Measurements from ENCODE around the gene PHYH.
"Not testable (repeated sequence)": the region's sequence is repeated elsewhere in the genome, so short reads cannot be mapped to it uniquely, and the experiment has no call there.

The PHYH gene

GRCh38 chr10:13337128-13337826 lies 37.4 kb upstream of the PHYH start:
- H3K4me1 ChIP-seq (ENCODE audit: insufficient read depth, low read length): peaks cover 14% of the 10 kb centered on the region; the same call in 1 of the 2 replicates
- 98% methylated on average over 4 of the region's 4 CpGs for WGBS
- peaks cover 86% of the 10 kb centered on the region for H3K36me3 ChIP-seq (ENCODE audit: insufficient read depth, low read length)
- no peak overlapping the region for H3K9ac ChIP-seq (ENCODE audit: low read depth, low read length)
- no peak overlapping the region for H3K27ac ChIP-seq (ENCODE audit: low read depth, low read length)
- H3K27me3 ChIP-seq (ENCODE audit: insufficient read depth, low read length): no peaks in the 10 kb centered on the region
- no peak overlapping the region for H3K4me3 ChIP-seq (ENCODE audit: low read length)
- H3K9me3 ChIP-seq (ENCODE audit: insufficient read depth, low read depth, low read length): no peaks in the 10 kb centered on the region

- peaks cover 10% of the 10 kb centered on the region; the same call in 1 of the 2 replicates for H3K4me1 ChIP-seq (ENCODE audit: insufficient read depth, low read length)
- peaks cover 99% of the 10 kb centered on the region for H3K36me3 ChIP-seq (ENCODE audit: insufficient read depth, low read length)
- H3K9ac ChIP-seq (ENCODE audit: low read depth, low read length): no peak overlapping the region
- 96% methylated on average over 9 of the region's 9 CpGs for WGBS
- H3K9me3 ChIP-seq (ENCODE audit: insufficient read depth, low read depth, low read length): no peaks in the 10 kb centered on the region
- no peak overlapping the region for H3K27ac ChIP-seq (ENCODE audit: low read depth, low read length)
- no peaks in the 10 kb centered on the region for H3K27me3 ChIP-seq (ENCODE audit: insufficient read depth, low read length)
- no peak overlapping the region for H3K4me3 ChIP-seq (ENCODE audit: low read length)
These were observed 36.0 kb upstream of the PHYH start for GRCh38 chr10:13335881-13336280.

GRCh38 chr10:13334556-13334955 lies 34.7 kb upstream of the PHYH start:
- H3K4me1 ChIP-seq (ENCODE audit: insufficient read depth, low read length): peaks cover 7% of the 10 kb centered on the region
- WGBS: 100% methylated on average over 2 of the region's 2 CpGs
- H3K36me3 ChIP-seq (ENCODE audit: insufficient read depth, low read length): peaks cover 99% of the 10 kb centered on the region
- H3K9me3 ChIP-seq (ENCODE audit: insufficient read depth, low read depth, low read length): no peaks in the 10 kb centered on the region
- no peaks in the 10 kb centered on the region for H3K27me3 ChIP-seq (ENCODE audit: insufficient read depth, low read length)
- no peak overlapping the region for H3K4me3 ChIP-seq (ENCODE audit: low read length)
- no peak overlapping the region for H3K27ac ChIP-seq (ENCODE audit: low read depth, low read length)
- no peak overlapping the region for H3K9ac ChIP-seq (ENCODE audit: low read depth, low read length)

GRCh38 chr10:13331646-13332045 lies 31.8 kb upstream of the PHYH start:
- Histone ChIP-seq H3K27ac (ENCODE audit: low read depth, low read length) (no peak overlapping the region), H3K9me3 (ENCODE audit: insufficient read depth, low read depth, low read length) (no peaks in the 10 kb centered on the region), H3K4me3 (ENCODE audit: low read length) (no peak overlapping the region), H3K4me1 (ENCODE audit: insufficient read depth, low read length) (peaks cover 6% of the 10 kb centered on the region), H3K9ac (ENCODE audit: low read depth, low read length) (no peak overlapping the region), H3K36me3 (ENCODE audit: insufficient read depth, low read length) (peaks cover 99% of the 10 kb centered on the region), H3K27me3 (ENCODE audit: insufficient read depth, low read length) (no peaks in the 10 kb centered on the region)
- 91% methylated on average over 5 of the region's 5 CpGs for WGBS

- 95% methylated on average over 8 of the region's 8 CpGs for WGBS
These were observed 31.1 kb upstream of the PHYH start for GRCh38 chr10:13330980-13331379.

DNA sequence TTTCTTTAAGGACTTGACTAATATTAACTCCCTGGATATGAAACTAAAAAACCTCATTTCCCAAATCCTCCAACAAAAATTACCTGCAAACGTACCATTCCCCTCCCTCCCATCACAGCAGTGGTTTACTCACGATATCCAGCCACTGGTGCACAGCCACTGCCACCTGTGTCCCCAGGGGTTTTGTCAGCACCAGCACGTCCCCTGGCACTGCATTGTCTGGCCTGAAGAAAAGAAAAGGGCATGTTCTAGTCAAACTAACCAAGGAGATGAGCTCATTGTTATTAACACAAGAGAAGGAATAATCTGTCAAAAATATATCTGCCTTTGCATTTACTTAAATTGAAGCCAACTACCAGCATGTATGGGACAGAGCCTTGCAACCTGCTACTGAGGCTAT lies 29.7 kb upstream of the PHYH start:
- Histone ChIP-seq H3K9me3 (ENCODE audit: insufficient read depth, low read depth, low read length) (no peaks in the 10 kb centered on the region), H3K27ac (ENCODE audit: low read depth, low read length) (peak overlapping the region; percentile 31; the same call in 1 of the 2 replicates), H3K4me3 (ENCODE audit: low read length) (no peak overlapping the region), H3K4me1 (ENCODE audit: insufficient read depth, low read length) (peaks cover 6% of the 10 kb centered on the region), H3K27me3 (ENCODE audit: insufficient read depth, low read length) (no peaks in the 10 kb centered on the region), H3K9ac (ENCODE audit: low read depth, low read length) (no peak overlapping the region), H3K36me3 (ENCODE audit: insufficient read depth, low read length) (peaks cover 98% of the 10 kb centered on the region)
- WGBS: 86% methylated on average over 3 of the region's 3 CpGs

More at GRCh38 chr10:13330980-13331379, 31.1 kb upstream of the PHYH start:
- H3K27me3 ChIP-seq (ENCODE audit: insufficient read depth, low read length); H3K4me1 ChIP-seq (ENCODE audit: insufficient read depth, low read length); H3K27ac ChIP-seq (ENCODE audit: low read depth, low read length); H3K9ac ChIP-seq (ENCODE audit: low read depth, low read length); H3K4me3 ChIP-seq (ENCODE audit: low read length); H3K9me3 ChIP-seq (ENCODE audit: insufficient read depth, low read depth, low read length): not testable (repeated sequence)
- H3K36me3 ChIP-seq (ENCODE audit: insufficient read depth, low read length): peaks cover 99% of the 10 kb centered on the region

DNA sequence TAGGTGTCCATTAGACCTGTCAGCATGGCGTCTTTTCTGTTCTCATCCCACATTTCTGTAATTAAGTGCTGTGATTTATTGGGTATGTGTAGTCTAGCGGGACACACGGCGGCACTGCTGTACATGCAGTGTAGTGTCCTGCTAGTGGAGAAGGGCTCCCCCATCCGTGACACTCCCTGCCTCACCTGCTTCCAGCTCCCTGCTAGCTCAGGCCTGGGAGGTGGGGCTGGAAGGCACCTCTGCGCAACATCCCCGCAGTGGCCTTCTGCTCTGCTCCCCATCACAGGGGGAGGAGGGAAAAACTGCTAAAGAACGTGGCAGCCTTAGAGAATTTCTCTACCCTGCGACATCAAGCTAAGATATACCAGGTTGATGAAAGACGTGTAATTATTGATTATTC lies 28.7 kb upstream of the PHYH start:
- WGBS: 91% methylated on average over 8 of the region's 10 CpGs
- H3K9me3 ChIP-seq (ENCODE audit: insufficient read depth, low read depth, low read length): no peaks in the 10 kb centered on the region
- H3K4me3 ChIP-seq (ENCODE audit: low read length): no peak overlapping the region
- peaks cover 6% of the 10 kb centered on the region for H3K4me1 ChIP-seq (ENCODE audit: insufficient read depth, low read length)
- H3K27ac ChIP-seq (ENCODE audit: low read depth, low read length): peak overlapping the region; percentile 64; the same call in 1 of the 2 replicates
- no peak overlapping the region for H3K9ac ChIP-seq (ENCODE audit: low read depth, low read length)
- H3K36me3 ChIP-seq (ENCODE audit: insufficient read depth, low read length): peaks cover 98% of the 10 kb centered on the region
- no peaks in the 10 kb centered on the region for H3K27me3 ChIP-seq (ENCODE audit: insufficient read depth, low read length)

DNA sequence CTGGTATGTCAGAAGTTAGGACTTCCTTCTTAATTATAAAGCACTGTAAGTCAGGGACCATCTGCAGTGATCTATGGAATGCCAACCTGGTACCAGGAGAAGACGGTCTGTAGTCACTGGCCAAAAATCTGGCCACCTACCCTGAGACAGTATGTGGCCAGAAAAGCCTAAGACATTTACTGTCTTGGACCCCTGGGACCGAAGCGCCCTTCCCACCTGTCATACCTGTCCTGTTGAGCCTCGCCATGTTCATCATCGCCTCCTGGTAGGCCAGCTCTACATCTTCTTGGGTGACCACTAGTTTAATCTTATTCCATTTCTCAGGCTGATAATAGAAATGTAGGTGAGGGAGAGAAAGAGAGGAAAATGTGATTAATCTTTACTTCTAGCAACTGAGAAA lies 28.3 kb upstream of the PHYH start:
- 95% methylated on average over 5 of the region's 5 CpGs for WGBS
- peaks cover 98% of the 10 kb centered on the region for H3K36me3 ChIP-seq (ENCODE audit: insufficient read depth, low read length)

DNA sequence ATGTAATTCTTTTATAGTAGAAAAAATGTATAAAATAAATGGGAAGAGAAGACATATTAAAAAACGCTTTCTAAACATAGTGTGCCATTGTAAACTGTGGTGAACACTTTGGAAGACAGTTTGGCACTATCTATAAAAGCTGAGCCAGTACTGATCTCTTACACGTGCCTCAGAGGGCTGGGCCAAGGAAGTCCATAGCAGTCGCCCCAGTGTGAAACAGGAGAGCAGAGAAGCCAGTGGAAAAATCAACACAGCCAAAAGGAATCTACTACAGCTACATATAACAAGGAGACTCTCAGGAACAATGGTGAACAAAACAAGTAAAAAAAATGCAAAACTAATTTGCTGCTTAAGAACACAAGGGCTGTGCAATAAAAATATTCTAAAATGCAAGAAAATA lies 27.7 kb upstream of the PHYH start:
- no peak overlapping the region for H3K27ac ChIP-seq (ENCODE audit: low read depth, low read length)
- no peak overlapping the region for H3K4me3 ChIP-seq (ENCODE audit: low read length)
- no peaks in the 10 kb centered on the region for H3K27me3 ChIP-seq (ENCODE audit: insufficient read depth, low read length)
- no peak overlapping the region for H3K9ac ChIP-seq (ENCODE audit: low read depth, low read length)
- peaks cover 6% of the 10 kb centered on the region for H3K4me1 ChIP-seq (ENCODE audit: insufficient read depth, low read length)
- no peaks in the 10 kb centered on the region for H3K9me3 ChIP-seq (ENCODE audit: insufficient read depth, low read depth, low read length)
- peaks cover 98% of the 10 kb centered on the region for H3K36me3 ChIP-seq (ENCODE audit: insufficient read depth, low read length)
- WGBS: 92% methylated on average over 3 of the region's 3 CpGs

More for the DNA sequence above, 28.3 kb upstream of the PHYH start:
- H3K27ac ChIP-seq (ENCODE audit: low read depth, low read length): no peak overlapping the region
- no peak overlapping the region for H3K4me3 ChIP-seq (ENCODE audit: low read length)
- H3K9ac ChIP-seq (ENCODE audit: low read depth, low read length): no peak overlapping the region
- H3K27me3 ChIP-seq (ENCODE audit: insufficient read depth, low read length): no peaks in the 10 kb centered on the region
- peaks cover 6% of the 10 kb centered on the region for H3K4me1 ChIP-seq (ENCODE audit: insufficient read depth, low read length)
- H3K9me3 ChIP-seq (ENCODE audit: insufficient read depth, low read depth, low read length): no peaks in the 10 kb centered on the region

DNA sequence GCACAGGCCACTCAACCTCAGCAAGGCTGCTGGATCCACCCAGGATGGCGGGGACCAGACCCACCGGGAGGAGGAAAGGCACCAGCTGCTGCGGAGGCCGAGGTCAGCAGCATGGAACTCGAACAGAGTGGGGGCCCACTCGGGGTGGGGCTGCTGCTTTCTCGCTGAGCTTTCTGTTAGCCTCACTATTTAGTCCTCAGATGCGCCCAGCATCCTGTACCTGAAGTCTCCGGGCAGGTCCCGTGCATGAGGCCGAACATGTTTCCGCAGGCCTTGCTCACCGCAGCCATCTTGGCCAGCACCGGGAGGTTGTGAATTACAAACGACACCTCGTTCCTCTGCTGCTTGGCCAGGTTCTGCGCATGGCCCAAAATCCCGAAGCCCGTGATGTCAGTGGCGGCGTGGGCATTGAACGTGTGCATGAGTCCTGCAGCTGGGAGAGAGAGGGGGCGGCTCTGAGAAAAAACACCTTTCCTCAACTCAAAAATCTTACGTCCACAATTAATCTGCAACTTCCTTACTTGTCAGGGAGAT lies 22.8 kb upstream of the PHYH start:
- peak overlapping the region; percentile 35; the same call in 1 of the 2 replicates for H3K27ac ChIP-seq (ENCODE audit: low read depth, low read length)
- no peaks in the 10 kb centered on the region for H3K27me3 ChIP-seq (ENCODE audit: insufficient read depth, low read length)
- no peak overlapping the region for H3K9ac ChIP-seq (ENCODE audit: low read depth, low read length)
- 97% methylated on average over 24 of the region's 24 CpGs for WGBS
- H3K4me3 ChIP-seq (ENCODE audit: low read length): no peak overlapping the region
- H3K36me3 ChIP-seq (ENCODE audit: insufficient read depth, low read length): peaks cover 91% of the 10 kb centered on the region
- no peaks in the 10 kb centered on the region for H3K9me3 ChIP-seq (ENCODE audit: insufficient read depth, low read depth, low read length)
- no peaks in the 10 kb centered on the region for H3K4me1 ChIP-seq (ENCODE audit: insufficient read depth, low read length)

GRCh38 chr10:13321576-13321975 lies 21.7 kb upstream of the PHYH start:
- H3K36me3 ChIP-seq (ENCODE audit: insufficient read depth, low read length): peaks cover 83% of the 10 kb centered on the region
- no peak overlapping the region for H3K27ac ChIP-seq (ENCODE audit: low read depth, low read length)
- no peaks in the 10 kb centered on the region for H3K4me1 ChIP-seq (ENCODE audit: insufficient read depth, low read length)
- no peak overlapping the region for H3K9ac ChIP-seq (ENCODE audit: low read depth, low read length)
- no peak overlapping the region for H3K4me3 ChIP-seq (ENCODE audit: low read length)
- WGBS: 92% methylated on average over 13 of the region's 13 CpGs
- no peaks in the 10 kb centered on the region for H3K27me3 ChIP-seq (ENCODE audit: insufficient read depth, low read length)
- no peaks in the 10 kb centered on the region for H3K9me3 ChIP-seq (ENCODE audit: insufficient read depth, low read depth, low read length)
